ENCODE measurements around the gene FGFRL1.

DNA sequence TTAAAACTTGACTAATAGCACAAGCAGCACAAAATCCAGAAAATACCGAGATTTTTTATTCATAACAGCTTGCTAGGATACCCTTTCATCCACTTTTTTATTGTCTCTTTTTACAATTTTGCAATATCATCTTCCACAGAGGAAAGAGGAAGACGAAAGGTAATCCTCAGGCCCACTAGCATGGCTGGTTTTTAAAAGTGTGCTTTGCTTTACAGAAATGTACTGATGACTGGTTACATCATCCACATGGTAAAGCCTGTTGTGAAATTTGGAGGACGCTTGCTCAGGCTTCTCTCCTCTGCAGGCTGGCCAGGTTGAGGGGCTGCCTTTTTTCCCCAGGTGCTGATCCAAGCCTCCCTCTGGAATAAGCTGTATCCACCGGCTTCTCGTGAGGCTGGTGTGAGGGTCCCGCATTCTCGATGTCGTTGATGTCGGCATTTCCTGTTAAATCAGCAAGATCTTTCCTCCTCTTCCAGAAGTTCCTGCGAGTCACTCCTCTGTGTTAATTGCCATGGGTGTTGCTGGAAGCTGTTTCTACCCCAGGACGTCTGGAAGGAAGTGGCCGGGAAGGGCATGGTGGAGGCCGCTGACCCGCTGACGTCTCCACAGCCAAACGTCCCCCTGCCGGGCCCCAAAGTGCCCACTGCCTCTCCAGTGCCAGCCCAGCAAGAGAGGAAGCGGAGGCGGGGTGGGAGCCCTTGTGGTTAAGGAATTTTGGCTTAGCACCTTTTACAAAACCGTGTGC is 32.3 kb upstream of the FGFRL1 start:
- TF ChIP-seq CTCF (conservative IDR thresholded peaks at IDR 0.05; ENCODE audit: low read depth, low read length) (no peak), EZH2 (IDR thresholded peaks at IDR 0.05; ENCODE audit: borderline replicate concordance, low read depth, low read length, poor library complexity, severe bottlenecking) (no peak)
